IMR-90 (cell line): Measurements from ENCODE around the gene NOTCH3. TPM values are rescaled to one million over a fixed set of nuclear protein-coding genes. Genes with fewer than 3 reads are reported as not detected.

Source experiments
- ATAC-seq: fragments of 200-7000 bp; cut with Tn5 transposase; 2 replicates; pipeline ENCODE4 v1.9.1; 2020; ENCODE audit warnings: low read depth, mild to moderate bottlenecking, moderate library complexity
- BruUV-seq: library from RNA; stranded (reverse); fragments of 400-500 nt; replicated peaks from 2 replicates; lab custom pipeline; 2021; lab: Mats Ljungman, UMichigan
- CTCF ChIA-PET: fragments of 300-600 bp; formaldehyde crosslinking; extraction: SDS; loops from one replicate; lab custom pipeline; 2021; ENCODE audit warnings: antibody characterized with exemption; lab: Yijun Ruan, JAX
- POLR2A ChIA-PET: fragments of 300-600 bp; sonication (Branson Sonifier 250); formaldehyde crosslinking; loops from one replicate; lab custom pipeline; 2022; ENCODE audit warnings: antibody characterized with exemption; ENCODE audit not compliant: unreplicated experiment; lab: Charles Lee
- DNase-seq: peaks from one replicate; pipeline ENCODE4 v3.0.0; 2013
- H2AFZ ChIP-seq: replicated peaks from 2 replicates; pipeline ENCODE3; 2013; ENCODE audit warnings: low read length, mild to moderate bottlenecking; ENCODE audit not compliant: poor library complexity
- H2AK5ac ChIP-seq: 2 replicates; pipeline ENCODE4 v1.6.1; 2013; ENCODE audit warnings: low read depth, low read length, inconsistent platforms
- H2AK9ac ChIP-seq: replicated peaks from 2 replicates; pipeline ENCODE3; 2013; ENCODE audit warnings: mild to moderate bottlenecking, low read depth, low read length, moderate library complexity; ENCODE audit not compliant: poor library complexity
- H2BK120ac ChIP-seq: 2 replicates; pipeline ENCODE4 v1.6.1; 2013; ENCODE audit warnings: low read depth, low read length, inconsistent platforms
- H2BK15ac ChIP-seq: 3 replicates; pipeline ENCODE4 v1.6.1; 2013; ENCODE audit warnings: low read depth, low read length, inconsistent platforms
- H2BK20ac ChIP-seq: 2 replicates; pipeline ENCODE4 v1.6.1; 2013; ENCODE audit warnings: low read depth, mild to moderate bottlenecking, inconsistent platforms, low read length, moderate library complexity
- H2BK5ac ChIP-seq: 2 replicates; pipeline ENCODE4 v1.6.1; 2013; ENCODE audit warnings: mild to moderate bottlenecking, low read depth, low read length, inconsistent platforms; ENCODE audit not compliant: poor library complexity, severe bottlenecking
- H3K14ac ChIP-seq: replicated peaks from 2 replicates; pipeline ENCODE4 v1.6.1; 2013; ENCODE audit warnings: low read depth, low read length, inconsistent platforms
- H3K18ac ChIP-seq: 2 replicates; pipeline ENCODE4 v1.6.1; 2013; ENCODE audit warnings: low read depth, low read length, control low read depth
- H3K23ac ChIP-seq: 2 replicates; pipeline ENCODE4 v1.6.1; 2013; ENCODE audit warnings: low read depth, low read length, inconsistent platforms
- H3K27ac ChIP-seq: 2 replicates; pipeline ENCODE4 v1.5.1; 2013; ENCODE audit warnings: mild to moderate bottlenecking, control low read depth, low read length; ENCODE audit not compliant: insufficient read depth
- H3K27me3 ChIP-seq: 2 replicates; pipeline ENCODE4 v1.6.1; 2013; ENCODE audit warnings: low read length; ENCODE audit not compliant: control insufficient read depth, insufficient read depth
- H3K36me3 ChIP-seq: 2 replicates; pipeline ENCODE4 v1.6.1; 2013; ENCODE audit warnings: low read length, mixed read lengths; ENCODE audit not compliant: control insufficient read depth, insufficient read depth
- H3K4ac ChIP-seq: 2 replicates; pipeline ENCODE4 v1.6.1; 2013; ENCODE audit warnings: low read depth, low read length, inconsistent platforms
- H3K4me1 ChIP-seq: 2 replicates; pipeline ENCODE4 v1.6.1; 2013; ENCODE audit warnings: low read length, mixed read lengths; ENCODE audit not compliant: control insufficient read depth, insufficient read depth
- H3K4me2 ChIP-seq: 2 replicates; pipeline ENCODE4 v1.6.1; 2013; ENCODE audit warnings: low read depth, mild to moderate bottlenecking, control low read depth, low read length, moderate library complexity
- H3K4me3 ChIP-seq: 2 replicates; pipeline ENCODE4 v1.5.1; 2013; ENCODE audit warnings: low read depth, mild to moderate bottlenecking, control low read depth, low read length, moderate library complexity; ENCODE audit not compliant: insufficient read depth
- H3K56ac ChIP-seq: 2 replicates; pipeline ENCODE4 v1.6.1; 2013; ENCODE audit warnings: low read length, inconsistent platforms; ENCODE audit not compliant: insufficient read depth; ENCODE audit errors: extremely low read depth
- H3K79me1 ChIP-seq, 2 experiments: 2 replicates each; pipeline ENCODE4 v1.6.1; 2013; ENCODE audit warnings: low read length in 2 of 2, inconsistent platforms in 1 of 2, low read depth in 1 of 2
- H3K9ac ChIP-seq: 2 replicates; pipeline ENCODE4 v1.6.1; 2013; ENCODE audit warnings: low read depth, low read length, control low read depth
- H3K9me1 ChIP-seq: 2 replicates; pipeline ENCODE4 v1.6.1; 2013; ENCODE audit warnings: low read length, inconsistent platforms; ENCODE audit not compliant: insufficient read depth
- H3K9me3 ChIP-seq: 2 replicates; pipeline ENCODE4 v1.6.1; 2013; ENCODE audit warnings: low read length; ENCODE audit not compliant: control insufficient read depth, insufficient read depth
- H4K20me1 ChIP-seq: 2 replicates; pipeline ENCODE4 v1.6.1; 2013; ENCODE audit warnings: low read length, inconsistent platforms; ENCODE audit not compliant: insufficient read depth
- H4K5ac ChIP-seq: 2 replicates; pipeline ENCODE4 v1.6.1; 2013; ENCODE audit warnings: mild to moderate bottlenecking, low read depth, low read length, control low read depth
- H4K8ac ChIP-seq, 2 experiments: 2 replicates each; pipeline ENCODE4 v1.6.1; 2013; ENCODE audit warnings: low read depth in 2 of 2, low read length in 2 of 2, control low read depth in 1 of 2, inconsistent platforms in 1 of 2
- H4K91ac ChIP-seq: 2 replicates; pipeline ENCODE4 v1.6.1; 2013; ENCODE audit warnings: low read depth, low read length, inconsistent platforms; ENCODE audit not compliant: insufficient read depth
- BHLHE40 ChIP-seq: fragments of 150-350 bp; IDR thresholded peaks from 2 replicates; pipeline ENCODE4 v1.6.1; 2016; ENCODE audit warnings: mild to moderate bottlenecking, low read depth, low read length
- CEBPB ChIP-seq: IDR thresholded peaks from 2 replicates; pipeline ENCODE4 v1.6.1; 2012; ENCODE audit warnings: low read depth, low read length, improper control_type of control experiment
- CHD1 ChIP-seq: IDR thresholded peaks from 2 replicates; pipeline ENCODE4 v1.6.1; 2012; ENCODE audit warnings: low read depth, low read length, improper control_type of control experiment
- CTCF ChIP-seq: conservative IDR thresholded peaks from 2 replicates; pipeline ENCODE4 v1.5.1; 2012; ENCODE audit warnings: mild to moderate bottlenecking, low read depth, low read length, improper control_type of control experiment
- ELK1 ChIP-seq: fragments of 150-350 bp; IDR thresholded peaks from 2 replicates; pipeline ENCODE4 v1.6.1; 2016; ENCODE audit warnings: low read depth, mild to moderate bottlenecking, low read length, moderate library complexity, borderline replicate concordance
- FOS ChIP-seq: fragments of 150-350 bp; IDR thresholded peaks from 2 replicates; pipeline ENCODE4 v1.6.1; 2016; ENCODE audit warnings: low read depth, low read length
- MAFK ChIP-seq: IDR thresholded peaks from 2 replicates; pipeline ENCODE4 v1.6.1; 2012; ENCODE audit warnings: low read depth, low read length, improper control_type of control experiment
- MAZ ChIP-seq: IDR thresholded peaks from 2 replicates; pipeline ENCODE4 v1.6.1; 2012; ENCODE audit warnings: low read depth, mild to moderate bottlenecking, low read length, improper control_type of control experiment, moderate library complexity, borderline replicate concordance
- MXI1 ChIP-seq: IDR thresholded peaks from 2 replicates; pipeline ENCODE4 v1.6.1; 2012; ENCODE audit warnings: low read depth, mild to moderate bottlenecking, low read length, moderate library complexity, borderline replicate concordance
- NFE2L2 ChIP-seq: fragments of 150-350 bp; IDR thresholded peaks from 2 replicates; pipeline ENCODE4 v1.6.1; 2016; ENCODE audit warnings: low read depth, mild to moderate bottlenecking, low read length
- POLR2A ChIP-seq: IDR thresholded peaks from 2 replicates; pipeline ENCODE4 v1.6.1; 2012; ENCODE audit warnings: mild to moderate bottlenecking, low read depth, low read length
- RAD21 ChIP-seq: IDR thresholded peaks from 2 replicates; pipeline ENCODE4 v1.6.1; 2012; ENCODE audit warnings: low read length, improper control_type of control experiment
- RCOR1 ChIP-seq: IDR thresholded peaks from 2 replicates; pipeline ENCODE4 v1.6.1; 2012; ENCODE audit warnings: mild to moderate bottlenecking, low read length, improper control_type of control experiment; ENCODE audit not compliant: insufficient replicate concordance
- RFX5 ChIP-seq: IDR thresholded peaks from 2 replicates; pipeline ENCODE4 v1.8.0; 2012; ENCODE audit warnings: low read depth, mild to moderate bottlenecking, low read length, moderate library complexity
- SMC3 ChIP-seq: fragments of 150-350 bp; IDR thresholded peaks from 2 replicates; pipeline ENCODE4 v1.6.1; 2016; ENCODE audit warnings: low read depth, mild to moderate bottlenecking, antibody characterized with exemption, low read length, moderate library complexity
- USF2 ChIP-seq: fragments of 150-350 bp; IDR thresholded peaks from 2 replicates; pipeline ENCODE4 v1.6.1; 2017; ENCODE audit warnings: mild to moderate bottlenecking, antibody characterized with exemption, low read length, low read depth
- WGBS, 2 experiments: methylation state at CpG; one replicate each; pipeline versions ENCODE4 v1.1.5 to v1.1.7; 2013; ENCODE audit warnings: missing lambda C conversion rate in 2 of 2; ENCODE audit not compliant: insufficient read length in 1 of 2; ENCODE audit errors: extremely low coverage in 2 of 2; 5-methylcytosine and 5-hydroxymethylcytosine counted together
- dilution Hi-C: fragments of 300-500 bp; cut with HindIII; formaldehyde crosslinking; loops from one replicate; pipeline ENCODE4 v1.14.3; 2018; ENCODE audit warnings: low sequenced_read_pairs; ENCODE audit not compliant: unreplicated experiment
- in situ Hi-C: fragments of 300-500 bp; cut with MboI; formaldehyde crosslinking; loops from 3 replicates; pipeline ENCODE4 v1.14.3; 2019; ENCODE audit warnings: low sequenced_read_pairs, inconsistent platforms, mixed read lengths
- intact Hi-C: fragments of 100-400 bp; cut with micrococcal nuclease; formaldehyde crosslinking; loops from 2 replicates; pipeline ENCODE4 v1.10.0; 2022
- polyA plus RNA-seq, 3 experiments: library from polyadenylated mRNA; depleted of rRNA; stranded (reverse); fragments of >200 nt; gene quantifications; 2 replicates each; pipeline ENCODE4 v1.2.3, GENCODE V29; 2012; ENCODE audit warnings: low replicate concordance in 1 of 3
- total RNA-seq: library from RNA; depleted of rRNA; stranded (reverse); fragments of >200 nt; gene quantifications from 2 replicates; pipeline ENCODE4 v1.2.3, GENCODE V29; 2012

NOTCH3 gene
- total and polyA plus RNA-seq, 2 of the 4 experiments (the other 2 are of a cell fraction) = 5.9 to 25.1 TPM

GRCh38 chr19:15112385-15112784, 88.4 kb downstream of the NOTCH3 start:
- POLR2A ChIA-PET = interaction anchor here (0.9 kb wide), 1 partner anchor 13 kb away, joined by 3 read pairs; no protein-coding TSS in a partner anchor
- Histone ChIP-seq H2BK5ac (no peak overlapping the region), H3K4me3 (no peak overlapping the region), H2AK5ac (no peak overlapping the region), H3K9ac (no peak overlapping the region), H3K23ac (no peak overlapping the region), H2AFZ (no peak overlapping the region), H2BK15ac (no peak overlapping the region), H3K79me1 (peaks cover 15 to 71% of the 10 kb centered on the region in 2 experiments), H4K8ac (no peak overlapping the region), H3K27me3 (no peaks in the 10 kb centered on the region), H2AK9ac (no peak overlapping the region), H3K56ac (no peak overlapping the region), H4K91ac (no peak overlapping the region), H3K27ac (no peak overlapping the region), H4K5ac (no peak overlapping the region), H3K4ac (no peak overlapping the region), H2BK20ac (no peak overlapping the region), H3K4me1 (peaks cover 2% of the 10 kb centered on the region; the same call in 1 of the 2 replicates), H3K18ac (no peak overlapping the region), H3K9me3 (no peaks in the 10 kb centered on the region), H3K36me3 (peaks cover 81% of the 10 kb centered on the region), H3K4me2 (no peak overlapping the region), H2BK120ac (no peak overlapping the region), H4K20me1 (peaks cover 45% of the 10 kb centered on the region), H3K9me1 (peaks cover 3% of the 10 kb centered on the region; the same call in 1 of the 2 replicates), H3K14ac (no peak overlapping the region)
- intact Hi-C loops (no loop called here), dilution Hi-C loops (no loop called here), in situ Hi-C loops (loop anchor here (10.0 to 25.0 kb wide), 2 partner anchors 142 to 1075 kb away; partner anchors contain the start of genes AP1M1 and FAM32A)
- 94% methylated on average over 10 of the region's 11 CpGs; no CpG with 5 or more reads in 1 of the 2 experiments for WGBS, 2 experiments
- TF ChIP-seq ELK1 (no peak), RFX5 (no peak), SMC3 (no peak), CTCF (no peak), RCOR1 (no peak), RAD21 (no peak), MXI1 (no peak), NFE2L2 (no peak), MAFK (no peak), CHD1 (no peak), BHLHE40 (no peak), CEBPB (no peak), MAZ (no peak), USF2 (no peak), FOS (no peak), POLR2A (no peak)
- ATAC-seq (no peak), DNase-seq (no peak)
- CTCF ChIA-PET = no interaction called here
- BruUV-seq = no TSS peak
